GM03348 (cell line): ENCODE measurements around the gene VSIG10.
A peak's percentile ranks its signal among the peaks of the same experiment; 100 is the strongest.

Source experiments
- DNase-seq: peaks from one replicate; pipeline ENCODE4 v3.0.0; 2012; ENCODE audit warnings: low spot score

Gene VSIG10

DNA sequence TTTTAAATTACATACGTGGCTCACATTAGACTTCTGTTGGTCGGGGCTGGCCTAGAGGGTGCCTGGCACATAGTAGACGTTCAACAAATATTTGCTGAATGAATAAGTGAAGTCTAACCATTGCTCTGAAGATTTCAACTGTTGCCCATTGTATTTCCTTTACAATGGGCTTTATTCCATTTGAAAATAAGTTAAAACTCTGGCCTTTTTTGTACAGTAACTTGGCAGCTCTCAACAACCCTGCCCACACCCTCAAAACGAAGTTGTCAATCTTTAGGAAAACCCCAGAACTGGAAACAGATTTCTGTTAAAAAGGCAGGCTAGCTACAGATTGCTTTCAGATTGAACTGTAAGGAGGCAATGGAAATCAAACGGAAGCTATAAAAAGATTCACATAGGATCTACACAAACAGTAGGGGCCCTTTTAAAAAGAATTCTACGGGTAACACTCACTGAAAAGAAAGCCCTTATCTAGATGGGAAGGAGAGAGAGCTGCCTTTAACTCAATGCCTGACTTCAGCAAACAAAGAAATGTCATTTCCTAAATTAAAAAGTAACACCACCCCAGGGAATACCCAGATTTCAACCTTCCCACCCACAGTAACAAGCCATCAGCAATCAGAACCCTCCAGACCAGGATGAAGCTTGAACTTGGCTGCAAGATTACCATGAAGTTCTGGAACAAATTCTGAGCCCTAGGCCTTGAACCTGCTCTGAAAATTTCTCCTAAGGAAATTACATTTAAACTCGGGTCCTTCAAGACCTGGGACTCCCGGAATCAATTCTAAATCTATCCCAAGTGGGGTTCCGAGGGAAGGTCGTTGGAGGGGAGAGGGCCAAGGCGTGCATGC is 44.2 kb downstream of the VSIG10 start:
- peak; percentile 63 for DNase-seq

DNA sequence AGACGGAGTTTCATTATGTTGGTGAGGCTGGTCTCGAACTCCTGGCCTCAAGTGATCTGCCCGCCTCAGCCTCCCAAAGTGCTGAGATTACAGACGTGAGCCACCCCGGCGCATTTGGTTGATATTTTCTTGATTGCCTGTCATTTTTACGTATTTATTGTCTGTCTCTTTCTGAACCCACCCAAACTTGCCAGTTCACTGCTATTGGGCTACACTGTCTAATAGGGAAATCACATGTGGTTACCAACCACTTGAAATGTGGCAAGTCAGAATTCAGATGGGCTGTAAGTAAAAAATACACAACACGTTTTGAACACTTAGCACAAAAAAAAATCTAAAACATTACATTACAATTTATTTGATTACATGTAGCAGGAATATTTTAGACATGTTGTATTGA is 44.9 kb downstream of the VSIG10 start:
- DNase-seq: no peak

DNA sequence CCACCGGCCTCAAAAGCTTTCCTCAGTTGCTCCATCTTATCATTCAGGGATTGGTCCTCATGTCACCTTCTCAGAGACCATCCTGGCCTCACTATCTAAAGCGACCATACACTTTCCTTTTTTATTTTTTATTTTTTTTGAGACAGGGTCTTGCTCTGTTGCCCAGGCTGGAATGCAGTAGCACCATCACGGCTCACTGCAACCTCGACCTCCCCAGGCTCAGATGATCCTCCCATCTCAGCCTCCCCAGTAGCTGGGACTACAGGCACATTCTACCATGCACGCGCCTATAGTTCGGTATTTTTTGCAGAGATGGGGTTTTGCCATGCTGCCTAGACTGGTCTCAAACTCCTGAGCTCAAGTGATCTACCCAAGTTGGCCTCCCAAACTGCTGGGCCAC is 45.6 kb downstream of the VSIG10 start:
- DNase-seq: no peak

DNA sequence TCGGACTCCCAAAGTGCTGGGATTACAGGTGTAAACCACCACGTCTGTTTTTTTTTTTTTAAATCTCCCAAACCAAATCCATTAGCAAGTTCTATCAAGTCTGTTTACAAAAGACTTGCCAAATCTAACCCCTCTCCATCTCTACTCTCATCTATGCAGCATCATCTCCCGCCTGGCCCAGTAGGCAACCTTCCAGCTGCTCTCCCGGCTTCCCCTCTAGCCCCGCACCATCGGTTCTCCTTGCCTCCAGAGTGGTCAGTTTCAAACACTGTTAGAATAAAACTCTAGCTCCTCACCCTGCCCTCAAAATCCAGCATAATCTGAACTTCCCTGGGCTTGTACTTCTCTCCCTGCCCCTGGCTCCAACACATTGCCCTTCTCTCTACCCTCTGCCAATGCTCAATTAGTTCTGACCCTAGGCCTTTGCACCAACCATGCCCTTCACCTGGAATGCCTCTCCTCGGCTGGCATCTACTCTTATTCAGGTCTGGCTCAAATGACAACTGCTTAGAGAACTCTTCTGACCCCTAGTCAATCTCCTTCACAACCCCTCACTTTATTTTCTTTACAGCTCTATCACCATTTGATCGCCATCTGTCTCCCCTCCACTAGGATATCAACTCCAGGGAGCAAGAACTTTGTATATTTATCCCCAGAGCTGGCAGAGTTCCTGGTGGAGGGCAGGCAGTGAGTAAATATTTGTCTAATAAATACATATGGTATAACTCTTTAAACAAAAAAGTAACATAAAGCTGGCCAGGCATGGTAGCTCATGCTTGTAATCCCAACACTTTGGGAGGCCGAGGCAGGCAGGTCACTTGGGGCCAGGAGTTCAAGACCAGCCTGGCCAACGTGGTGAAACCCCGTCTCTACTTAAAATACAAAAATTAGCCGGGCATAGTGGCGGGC is 47.7 kb downstream of the VSIG10 start:
- no peak for DNase-seq

DNA sequence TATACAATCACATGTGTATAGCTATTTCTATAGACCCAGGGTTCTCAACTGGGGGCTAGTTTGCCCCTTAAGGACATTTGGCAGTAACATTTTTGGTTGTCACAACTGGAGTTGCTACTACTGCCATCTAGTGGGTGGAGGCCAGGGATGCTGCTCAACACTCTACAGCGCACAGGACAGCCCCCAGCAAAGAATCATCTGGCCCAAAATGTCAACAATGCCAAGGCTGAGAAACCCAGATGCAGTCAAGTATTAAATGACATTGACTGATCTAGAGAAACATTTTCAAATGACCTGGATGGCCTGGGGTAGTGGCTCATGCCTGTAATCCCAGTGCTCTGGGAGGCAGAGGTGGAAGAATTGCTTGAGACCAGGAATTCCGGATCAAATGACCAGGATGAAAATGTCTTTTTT is 48.7 kb downstream of the VSIG10 start:
- no peak for DNase-seq

DNA sequence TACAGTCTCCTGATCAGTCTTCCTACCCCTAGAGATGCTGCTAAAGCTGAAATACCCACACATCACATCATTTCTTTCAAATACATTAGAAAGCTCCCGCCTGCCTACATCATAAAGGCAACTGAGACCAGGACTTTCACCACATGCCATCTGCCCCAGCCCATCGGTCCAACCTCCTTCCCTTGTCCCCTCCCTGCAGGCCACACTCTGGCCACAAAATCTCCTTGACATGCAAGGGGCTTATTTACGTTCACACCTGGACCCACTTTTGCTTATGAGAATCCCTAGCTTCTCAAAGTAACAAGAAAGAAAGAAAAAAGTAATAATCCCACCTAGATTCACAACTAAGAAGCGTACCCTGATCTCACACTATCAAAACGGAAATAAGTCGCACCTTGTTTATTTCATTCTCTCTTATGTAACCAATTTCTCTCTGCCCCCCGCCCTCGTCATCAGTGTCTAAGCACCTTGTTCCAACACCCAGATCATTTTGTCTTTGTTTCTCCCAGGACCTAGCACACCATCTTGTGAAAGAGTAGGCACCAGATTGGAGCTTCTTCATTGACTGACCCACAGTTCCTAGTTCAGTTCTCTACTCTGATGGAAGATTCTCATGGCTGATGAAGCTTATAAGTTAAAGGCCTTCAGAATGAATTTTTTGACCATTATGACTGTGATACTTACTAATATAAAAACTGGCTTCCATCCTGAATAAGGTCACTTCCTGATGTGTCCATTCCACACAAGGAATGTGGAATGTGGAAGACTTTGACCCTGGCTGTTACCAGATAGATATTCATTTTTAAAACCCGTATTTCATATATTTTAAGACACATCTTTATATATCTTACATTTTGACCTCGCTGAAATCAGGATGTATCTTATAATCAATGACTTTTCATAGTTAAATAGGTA is 50.5 kb downstream of the VSIG10 start:
- peak; percentile 33 for DNase-seq

DNA sequence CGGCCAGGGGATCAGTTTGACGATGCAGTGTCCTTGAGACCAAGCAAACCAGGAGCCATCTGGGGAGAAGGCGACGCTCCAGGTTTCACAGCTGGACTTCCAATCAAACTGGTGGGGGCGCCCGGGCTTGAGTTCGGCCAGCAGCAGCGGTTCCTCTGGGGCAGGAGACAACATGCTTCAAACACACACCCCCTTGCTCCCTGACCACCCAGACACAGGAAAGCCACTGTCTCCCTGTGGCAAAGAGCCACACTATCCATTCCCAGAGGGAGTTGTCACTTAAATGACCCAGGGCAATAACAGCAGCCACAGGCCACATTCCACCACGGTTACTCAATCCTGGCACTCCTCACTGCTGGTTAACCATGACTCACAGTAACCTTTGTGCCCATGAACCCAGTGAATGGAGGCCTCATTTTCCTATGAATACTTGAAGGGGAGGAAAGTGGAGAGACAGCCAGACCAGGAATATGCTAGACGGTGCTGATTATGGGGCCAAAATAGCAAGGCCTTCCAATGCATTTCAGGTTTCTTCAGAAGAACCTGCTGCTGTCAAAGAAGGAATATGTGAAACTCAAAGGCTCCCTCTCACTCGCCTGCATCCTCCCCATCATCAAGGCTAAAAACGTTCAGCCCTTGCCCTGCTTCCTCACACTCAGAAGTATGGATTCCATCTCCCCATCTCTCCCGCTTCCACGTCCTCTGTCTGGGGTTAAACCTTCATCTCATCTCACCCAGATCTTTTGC is 51.3 kb downstream of the VSIG10 start:
- peak; percentile 91 for DNase-seq

DNA sequence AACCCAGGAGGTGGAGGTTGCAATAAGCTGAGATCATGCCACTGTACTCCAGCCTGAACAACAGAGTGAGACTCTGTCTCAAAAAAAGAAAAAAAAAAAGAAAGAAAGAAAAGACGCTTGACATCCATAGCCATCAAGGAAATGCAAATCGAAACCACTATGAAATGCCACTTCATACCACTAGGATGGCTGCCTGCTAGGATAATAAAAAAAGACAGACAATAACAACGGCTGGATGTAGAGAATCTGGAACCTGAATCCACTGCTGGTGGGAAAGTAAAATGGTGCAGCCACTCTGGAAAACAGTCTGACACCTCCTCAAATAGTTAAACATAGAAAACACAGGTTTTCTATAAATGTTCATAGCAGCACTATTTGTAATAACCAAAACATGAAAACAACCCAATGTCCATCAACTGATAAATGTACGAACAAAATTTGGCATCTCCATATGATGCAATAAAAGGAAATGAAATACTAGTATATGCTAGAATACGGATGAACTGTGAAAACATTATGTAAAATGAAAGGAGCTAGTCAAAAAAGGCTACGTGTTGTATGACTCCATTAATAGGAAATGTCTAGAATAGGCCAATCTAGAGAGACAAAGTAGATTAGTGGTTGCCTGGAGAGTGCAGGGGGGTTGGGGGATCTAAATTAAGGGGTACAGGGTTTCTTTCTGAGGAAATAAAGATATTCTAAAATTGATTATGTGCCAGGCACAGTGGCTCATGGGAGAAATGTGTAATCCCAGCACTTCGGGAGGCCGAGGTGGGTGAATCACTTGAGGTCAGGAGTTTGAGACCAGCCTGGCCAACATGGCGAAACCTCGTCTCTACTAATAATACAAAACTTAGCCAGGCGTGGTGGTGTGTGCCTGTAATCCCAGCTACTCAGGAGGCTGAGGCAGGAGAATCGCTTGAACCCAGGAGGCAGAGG is 52.6 kb downstream of the VSIG10 start:
- DNase-seq: no peak

DNA sequence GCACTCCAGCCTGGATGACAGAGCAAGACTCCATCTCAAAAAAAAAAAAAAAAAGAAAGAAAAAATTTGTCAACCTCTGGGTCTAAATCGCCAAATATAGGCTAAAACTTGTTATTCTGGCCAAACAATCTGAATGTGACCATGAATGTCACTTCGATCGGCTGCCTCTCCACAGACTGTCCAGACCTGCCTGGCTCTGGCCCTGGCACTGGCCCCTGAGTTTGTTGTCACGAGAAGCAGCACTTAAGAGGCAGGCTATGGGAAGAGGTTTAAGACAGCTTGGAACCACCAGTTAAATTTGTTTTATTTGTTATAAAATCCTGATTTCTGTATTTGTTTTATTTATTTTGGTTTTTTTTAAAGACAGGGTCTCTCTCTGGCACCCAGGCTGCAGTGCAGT is 57.4 kb downstream of the VSIG10 start:
- no peak for DNase-seq

DNA sequence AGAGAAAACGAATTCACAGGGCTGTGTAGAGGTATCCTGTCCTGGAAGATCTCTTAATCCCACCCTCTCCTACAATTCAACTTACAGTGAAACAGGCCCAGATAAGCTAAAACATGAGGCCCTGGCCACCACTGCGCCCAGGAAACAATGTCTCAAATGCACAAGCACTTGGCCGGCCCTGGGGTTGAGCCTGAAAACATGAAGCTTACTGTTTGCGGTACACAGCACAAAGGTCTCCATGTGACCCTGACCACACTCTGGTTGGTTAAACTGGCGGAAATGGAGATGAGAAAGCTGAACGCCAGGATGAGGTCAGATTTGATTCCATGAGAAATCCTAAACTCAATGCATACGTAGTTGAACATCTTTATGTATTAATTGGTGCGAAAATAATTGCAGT is 59.2 kb downstream of the VSIG10 start:
- DNase-seq: no peak

DNA sequence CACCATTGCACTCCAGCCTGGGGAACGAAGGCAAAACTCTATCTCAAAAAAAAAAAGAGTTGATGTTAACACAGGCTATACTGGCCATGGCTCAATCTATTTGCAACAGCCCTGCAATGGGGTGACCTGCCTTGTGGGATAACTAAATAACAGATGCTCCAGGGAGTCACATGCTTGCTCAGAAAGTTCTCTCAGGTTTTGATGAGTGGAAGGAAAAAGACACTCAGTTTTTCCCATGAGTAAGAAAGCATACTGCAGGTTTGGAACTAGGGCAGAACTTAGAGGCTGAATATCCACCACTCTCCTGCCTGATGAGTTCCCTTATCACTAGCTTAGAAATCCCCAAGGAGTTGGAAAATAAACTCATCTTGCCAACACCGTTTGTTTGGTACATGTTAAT is 59.7 kb downstream of the VSIG10 start:
- no peak for DNase-seq

DNA sequence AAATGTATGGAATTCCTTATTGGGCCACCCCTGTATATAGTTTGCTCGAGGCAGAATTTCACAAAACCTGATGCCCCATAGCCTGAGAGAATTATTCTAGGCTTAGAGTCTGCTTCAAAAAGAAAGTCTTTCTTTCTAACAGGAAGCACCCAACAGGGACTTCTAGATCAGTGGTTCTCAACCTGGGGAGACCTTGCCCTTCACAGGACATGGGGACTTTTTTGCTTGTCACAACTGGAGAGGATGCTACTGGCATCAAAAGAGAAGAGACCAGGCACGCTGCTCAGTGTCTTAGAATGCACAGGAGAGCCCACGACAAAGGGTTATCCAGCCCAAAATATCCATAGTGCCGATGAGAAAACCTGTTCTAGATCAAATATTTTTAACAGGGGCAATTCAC is 61.7 kb downstream of the VSIG10 start:
- no peak for DNase-seq

DNA sequence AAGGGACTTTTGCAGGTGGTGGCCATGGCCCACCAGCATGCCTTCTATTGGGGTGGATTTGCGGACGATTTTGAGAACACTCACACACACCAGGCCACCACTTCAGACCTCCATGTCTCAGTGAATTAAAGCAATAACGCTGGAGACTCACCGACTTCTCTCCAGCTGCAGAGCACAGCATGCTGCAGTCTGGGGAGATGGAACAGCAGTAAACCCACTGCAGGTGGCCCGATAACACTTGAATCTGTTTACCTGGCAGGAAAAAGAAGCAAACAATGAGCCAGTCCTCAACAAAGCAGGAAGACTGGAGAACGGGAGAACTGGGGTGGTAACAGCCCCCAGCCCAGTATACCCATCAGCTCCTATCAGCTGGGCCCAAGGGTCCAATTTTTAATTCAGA is 65.7 kb downstream of the VSIG10 start:
- no peak for DNase-seq

DNA sequence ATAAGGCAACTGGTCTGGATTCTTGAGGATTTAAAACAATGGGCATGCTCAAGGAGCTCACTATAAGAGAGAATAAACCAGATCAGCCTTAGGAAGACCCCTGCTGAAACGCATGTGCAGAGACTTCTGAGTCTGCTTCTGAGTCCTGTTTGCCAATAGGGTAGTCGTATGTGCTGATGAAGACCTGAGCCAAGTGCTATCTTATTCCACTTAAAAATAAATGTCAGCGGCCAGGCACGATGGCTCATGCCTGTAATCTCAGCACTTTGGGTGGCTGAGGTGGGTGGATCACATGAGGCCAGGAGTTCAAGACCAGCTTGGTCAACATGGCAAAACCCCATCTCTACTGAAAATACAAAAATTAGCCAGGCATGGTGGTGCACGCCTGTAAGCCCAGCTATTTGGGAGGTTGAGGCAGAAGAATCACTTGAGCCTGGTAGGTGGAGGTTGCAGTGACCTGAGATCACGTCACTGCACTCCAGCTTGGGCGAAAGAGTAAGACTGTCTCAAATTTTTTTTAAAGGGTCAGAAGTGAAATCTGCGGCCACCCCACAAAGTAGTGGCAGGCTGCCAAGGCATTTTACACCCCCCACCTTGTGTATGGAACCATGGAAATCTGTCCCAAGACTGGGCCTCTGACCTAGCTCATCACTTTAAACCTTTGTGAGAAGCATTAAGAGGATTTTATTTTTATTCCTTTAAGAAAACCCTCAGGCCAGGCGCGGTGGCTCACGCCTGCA is 67.0 kb downstream of the VSIG10 start:
- no peak for DNase-seq

DNA sequence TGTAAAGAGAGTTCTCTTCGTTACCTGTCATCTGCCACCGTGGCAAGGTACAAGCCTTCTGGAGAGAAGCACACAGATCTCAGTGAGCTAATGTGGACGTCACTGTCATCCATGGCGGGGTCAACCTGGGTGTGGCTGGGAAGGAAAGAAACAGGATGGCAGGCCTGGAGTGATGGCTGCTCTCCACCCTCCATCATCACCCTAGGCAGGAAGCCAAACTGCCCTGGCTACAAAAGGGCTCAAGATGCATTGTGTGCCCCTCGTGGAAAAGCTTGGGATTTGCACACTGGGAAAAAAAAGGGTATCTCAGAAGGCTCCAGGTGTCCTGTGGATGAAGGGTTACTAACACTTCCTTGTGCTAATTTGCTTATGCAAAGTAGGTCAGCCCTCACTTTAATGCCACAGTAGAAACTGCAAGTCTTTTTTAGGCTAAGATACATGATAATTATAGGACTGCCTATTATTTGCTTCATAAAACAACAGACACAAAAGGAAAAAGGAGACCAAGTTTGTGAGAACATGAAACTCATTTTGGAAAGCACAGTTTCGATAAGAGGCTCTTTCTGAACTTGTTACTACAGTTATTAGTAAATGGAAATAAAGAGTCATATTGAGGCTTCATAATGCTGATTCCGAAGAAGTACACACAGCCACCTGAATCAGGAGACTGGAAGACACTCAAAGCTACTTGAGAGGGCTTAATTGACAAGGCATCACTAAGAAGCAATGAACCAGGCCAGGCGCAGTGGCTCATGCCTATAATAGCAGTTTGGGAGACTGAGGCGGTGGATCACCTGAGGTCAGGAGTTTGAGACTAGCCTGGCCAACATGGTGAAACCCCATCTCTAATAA is 68.4 kb downstream of the VSIG10 start:
- DNase-seq: peak; percentile 27

DNA sequence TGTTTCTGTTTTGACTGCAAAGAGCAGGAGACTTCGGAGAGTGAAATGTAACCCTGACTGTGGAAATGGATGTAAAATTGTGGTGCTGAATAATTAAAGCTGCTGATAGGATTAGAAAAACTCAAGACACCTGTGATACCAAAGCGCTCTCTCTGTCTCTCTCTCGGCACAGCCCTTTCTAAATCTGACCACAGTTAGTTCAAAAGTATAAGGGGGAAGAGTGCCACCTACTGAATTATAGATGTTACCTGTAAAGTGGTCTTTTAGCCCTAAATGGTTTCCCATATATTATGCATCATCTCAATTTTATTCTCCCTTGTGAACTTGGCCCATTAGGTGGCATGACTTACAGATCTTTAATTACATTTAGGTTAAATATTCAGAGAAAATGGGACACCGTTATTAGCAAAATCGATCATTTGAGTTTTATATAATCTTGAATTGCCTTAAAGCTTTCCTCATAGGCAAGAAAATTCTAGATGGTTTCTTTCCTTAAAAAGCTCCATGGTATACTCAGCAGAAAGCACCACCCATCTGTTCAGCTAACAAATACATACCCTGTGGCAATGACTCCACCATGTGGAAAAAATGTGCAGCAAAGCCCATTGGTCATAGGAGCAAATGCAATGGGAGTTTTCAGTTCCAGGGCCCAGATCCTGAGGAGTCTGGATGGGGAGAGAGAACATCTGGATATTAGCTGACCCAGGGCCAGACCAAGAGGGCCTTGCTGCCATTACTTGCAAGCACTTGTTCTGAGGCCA is 69.2 kb downstream of the VSIG10 start:
- DNase-seq: peak; percentile 62

DNA sequence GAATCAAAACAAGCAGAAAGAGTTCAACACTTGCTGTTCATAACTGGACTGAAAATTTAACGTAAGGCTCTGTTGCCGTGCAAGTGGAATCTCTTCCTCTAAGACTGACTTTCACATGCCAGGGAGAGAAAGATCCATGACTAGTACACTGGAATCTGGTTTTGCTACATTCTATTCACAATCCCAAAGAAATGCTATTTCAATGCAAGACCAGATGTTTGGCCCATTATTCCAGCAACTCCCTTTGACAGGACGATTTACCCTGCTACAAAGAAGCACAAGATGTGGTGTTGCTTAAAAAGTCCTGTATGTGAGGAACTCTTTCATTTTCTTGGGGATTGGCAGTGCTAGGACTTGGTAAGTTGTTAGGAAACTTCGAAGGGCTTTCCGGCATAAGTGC is 69.9 kb downstream of the VSIG10 start:
- DNase-seq: peak; percentile 57

DNA sequence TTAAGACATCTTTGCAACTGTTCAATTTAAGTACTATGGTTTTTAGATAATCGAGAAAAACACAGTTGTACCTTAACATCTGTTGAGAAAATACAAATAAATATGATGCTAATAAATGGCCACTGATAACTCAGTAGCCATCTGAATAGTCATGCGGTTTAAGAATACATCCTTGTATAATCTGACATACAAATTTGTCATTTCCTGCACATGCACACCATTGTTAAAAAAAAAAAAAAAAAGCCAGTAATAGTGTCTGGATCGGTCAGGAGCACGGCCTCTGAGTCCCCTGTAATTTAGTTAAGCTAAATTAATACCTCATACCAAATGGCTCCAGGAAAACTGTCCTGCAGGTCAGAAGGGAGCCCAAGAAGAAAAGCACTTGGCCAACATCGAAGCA is 70.5 kb downstream of the VSIG10 start:
- no peak for DNase-seq
